PFSK-1 (cell line): ENCODE measurements around the gene BECN2.

Experiments
- FOXP2 ChIP-seq: optimal IDR thresholded peaks from 2 replicates; pipeline ENCODE3; 2011; ENCODE audit warnings: borderline replicate concordance, control low read depth, inconsistent platforms; ENCODE audit not compliant: insufficient read depth; ENCODE audit errors: extremely low read length, extremely low read depth
- SIN3A ChIP-seq: IDR thresholded peaks from 2 replicates; pipeline ENCODE4 v1.6.1; 2012; ENCODE audit warnings: mild to moderate bottlenecking, low read length, moderate library complexity, borderline replicate concordance; ENCODE audit not compliant: insufficient read depth
- TAF1 ChIP-seq: IDR thresholded peaks from 2 replicates; pipeline ENCODE4 v1.6.1; 2012; ENCODE audit warnings: low read length, control low read depth, borderline replicate concordance; ENCODE audit not compliant: insufficient read depth

DNA sequence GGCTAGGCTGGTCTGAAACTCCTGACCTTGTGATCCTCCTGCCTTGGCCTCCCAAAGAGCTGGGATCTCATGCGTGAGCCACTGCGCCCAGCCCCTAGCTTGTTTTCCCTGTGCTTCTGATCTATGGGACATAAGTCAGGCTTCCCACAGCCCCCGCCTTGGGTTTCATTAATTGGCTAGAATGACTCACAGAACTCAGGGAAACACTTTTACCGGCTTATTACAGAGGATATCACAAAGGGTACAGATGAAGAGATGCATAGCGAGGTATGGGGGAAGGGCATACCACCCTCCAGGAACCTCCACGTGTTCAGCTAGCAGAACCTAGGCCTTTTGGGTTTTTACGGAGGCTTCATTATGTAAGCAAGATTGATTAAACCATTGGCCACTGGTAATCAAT, 42.9 kb downstream of the BECN2 start:
- TF ChIP-seq FOXP2 (no peak), SIN3A (no peak), TAF1 (no peak)
